ENCODE results near the gene RPS3A.
"Not testable (repeated sequence)": the region's sequence is repeated elsewhere in the genome, so short reads cannot be mapped to it uniquely, and the experiment has no call there.

Gene RPS3A

DNA sequence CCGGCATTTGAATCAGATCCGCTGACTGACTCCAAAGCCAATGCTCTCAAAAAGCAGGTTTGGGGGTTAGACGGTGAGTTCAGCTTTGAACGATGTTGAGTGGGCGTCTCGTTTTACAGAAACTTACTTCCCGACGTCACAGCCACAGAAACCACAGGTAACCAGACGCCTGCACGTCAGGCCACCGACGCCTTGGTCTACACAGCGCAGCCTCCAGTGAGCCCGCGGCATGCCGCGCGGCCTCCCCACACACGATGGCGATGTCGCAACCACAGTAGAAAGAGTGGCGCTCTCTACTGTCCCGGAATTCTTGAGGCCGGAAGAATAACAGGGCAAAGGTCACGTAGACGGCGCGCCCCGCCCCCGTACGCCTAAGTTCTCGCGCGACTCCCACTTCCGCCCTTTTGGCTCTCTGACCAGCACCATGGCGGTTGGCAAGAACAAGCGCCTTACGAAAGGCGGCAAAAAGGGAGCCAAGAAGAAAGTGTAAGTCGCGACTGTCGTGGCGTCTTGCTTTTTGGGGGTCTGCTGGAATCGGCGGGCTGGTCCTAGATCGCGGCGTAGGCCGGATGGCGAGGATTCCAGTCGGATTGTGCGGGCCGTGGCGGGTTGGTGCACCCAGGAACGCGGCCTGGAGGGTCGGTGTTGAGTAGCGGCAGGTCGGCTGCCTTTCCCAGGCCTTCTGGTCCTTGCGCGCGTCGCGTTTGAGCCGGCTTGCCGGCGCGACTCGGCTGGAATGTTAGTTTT is at the start of gene RPS3A:
RPS3A (plus strand) TSS at position 400 of the 747 bp plus-strand sequence; CDS start at position 425, 25 bp downstream.
- DNase-seq (ENCODE audit: low read depth), result peak; percentile 99
- peak within 1 kb of the TSS; percentile 98 for H3K4me3 ChIP-seq (ENCODE audit: low read length)

DNA sequence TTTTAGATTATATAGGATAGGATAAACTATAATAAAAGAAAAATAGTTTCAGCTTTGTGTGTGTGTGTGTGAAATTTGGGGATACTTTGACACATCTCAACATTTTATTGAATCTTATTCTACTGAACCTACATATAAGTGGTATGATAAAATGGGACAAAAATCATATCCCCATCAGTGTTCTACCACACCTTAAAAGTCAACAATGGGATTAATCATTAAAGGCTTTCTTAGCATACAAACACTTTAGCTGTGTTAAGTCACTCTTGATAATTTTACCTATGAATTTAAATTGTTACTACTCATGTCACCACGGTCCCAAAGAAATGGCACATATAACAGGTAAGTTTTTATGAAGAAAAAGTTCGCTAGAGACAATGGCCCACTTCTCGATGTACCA is 46.6 kb upstream of the RPS3A start:
- DNase-seq (ENCODE audit: low read depth), result peak; percentile 8
- TF ChIP-seq, protein P1, sequence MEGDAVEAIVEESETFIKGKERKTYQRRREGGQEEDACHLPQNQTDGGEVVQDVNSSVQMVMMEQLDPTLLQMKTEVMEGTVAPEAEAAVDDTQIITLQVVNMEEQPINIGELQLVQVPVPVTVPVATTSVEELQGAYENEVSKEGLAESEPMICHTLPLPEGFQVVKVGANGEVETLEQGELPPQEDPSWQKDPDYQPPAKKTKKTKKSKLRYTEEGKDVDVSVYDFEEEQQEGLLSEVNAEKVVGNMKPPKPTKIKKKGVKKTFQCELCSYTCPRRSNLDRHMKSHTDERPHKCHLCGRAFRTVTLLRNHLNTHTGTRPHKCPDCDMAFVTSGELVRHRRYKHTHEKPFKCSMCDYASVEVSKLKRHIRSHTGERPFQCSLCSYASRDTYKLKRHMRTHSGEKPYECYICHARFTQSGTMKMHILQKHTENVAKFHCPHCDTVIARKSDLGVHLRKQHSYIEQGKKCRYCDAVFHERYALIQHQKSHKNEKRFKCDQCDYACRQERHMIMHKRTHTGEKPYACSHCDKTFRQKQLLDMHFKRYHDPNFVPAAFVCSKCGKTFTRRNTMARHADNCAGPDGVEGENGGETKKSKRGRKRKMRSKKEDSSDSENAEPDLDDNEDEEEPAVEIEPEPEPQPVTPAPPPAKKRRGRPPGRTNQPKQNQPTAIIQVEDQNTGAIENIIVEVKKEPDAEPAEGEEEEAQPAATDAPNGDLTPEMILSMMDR (IDR thresholded peaks at IDR 0.05; ENCODE audit: insufficient read depth, low read depth, low read length, missing control alignments), result no peak
- no peak overlapping the region for H3K4me3 ChIP-seq (ENCODE audit: low read length)

More for the DNA sequence above, at the start of gene RPS3A:
- TF ChIP-seq, protein P1 (IDR thresholded peaks at IDR 0.05; ENCODE audit: insufficient read depth, low read depth, low read length, missing control alignments), result peak; percentile 85

DNA sequence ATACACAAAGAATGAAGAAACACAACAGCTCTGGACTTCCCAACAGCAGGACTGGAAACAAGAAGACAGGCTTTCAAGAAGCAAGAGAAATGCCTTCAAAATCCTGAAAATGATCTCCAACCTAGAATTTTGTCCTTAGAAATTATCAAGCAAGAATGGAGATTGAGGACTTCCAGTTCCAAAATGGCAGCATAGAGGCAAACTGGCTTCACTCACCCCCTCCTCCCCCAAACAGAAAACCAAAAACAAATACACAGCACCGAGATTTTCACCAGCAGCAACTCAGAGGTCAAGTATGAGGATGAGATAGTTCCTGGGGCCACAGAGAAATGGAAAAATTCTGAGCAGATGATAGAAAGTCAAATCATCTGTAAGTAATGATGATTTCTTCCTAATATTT is 43.9 kb upstream of the RPS3A start:
- H3K4me3 ChIP-seq (ENCODE audit: low read length), result no peak overlapping the region
- TF ChIP-seq, protein P1 (IDR thresholded peaks at IDR 0.05; ENCODE audit: insufficient read depth, low read depth, low read length, missing control alignments), result no peak
- no peak for DNase-seq (ENCODE audit: low read depth)

DNA sequence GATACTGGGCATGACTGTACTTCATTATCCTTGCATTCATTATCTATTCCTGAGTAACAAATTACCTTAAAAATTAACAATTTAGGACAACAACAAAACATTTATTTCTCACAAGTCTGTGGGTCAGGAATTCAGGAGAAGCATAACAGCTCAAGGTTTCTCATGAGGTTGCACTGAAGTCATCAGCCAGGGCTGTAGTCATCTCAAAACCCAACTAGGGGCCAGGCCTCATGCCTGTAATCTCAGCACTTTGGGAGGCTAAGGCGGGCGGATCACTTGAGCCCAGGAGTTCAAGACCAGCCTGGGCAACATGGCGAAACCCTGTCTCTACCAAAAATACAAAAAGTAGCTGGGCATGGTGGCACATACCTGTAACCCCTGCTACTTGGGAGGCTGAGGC is 36.3 kb upstream of the RPS3A start:
- H3K4me3 ChIP-seq (ENCODE audit: low read length); DNase-seq (ENCODE audit: low read depth): not testable (repeated sequence)

DNA sequence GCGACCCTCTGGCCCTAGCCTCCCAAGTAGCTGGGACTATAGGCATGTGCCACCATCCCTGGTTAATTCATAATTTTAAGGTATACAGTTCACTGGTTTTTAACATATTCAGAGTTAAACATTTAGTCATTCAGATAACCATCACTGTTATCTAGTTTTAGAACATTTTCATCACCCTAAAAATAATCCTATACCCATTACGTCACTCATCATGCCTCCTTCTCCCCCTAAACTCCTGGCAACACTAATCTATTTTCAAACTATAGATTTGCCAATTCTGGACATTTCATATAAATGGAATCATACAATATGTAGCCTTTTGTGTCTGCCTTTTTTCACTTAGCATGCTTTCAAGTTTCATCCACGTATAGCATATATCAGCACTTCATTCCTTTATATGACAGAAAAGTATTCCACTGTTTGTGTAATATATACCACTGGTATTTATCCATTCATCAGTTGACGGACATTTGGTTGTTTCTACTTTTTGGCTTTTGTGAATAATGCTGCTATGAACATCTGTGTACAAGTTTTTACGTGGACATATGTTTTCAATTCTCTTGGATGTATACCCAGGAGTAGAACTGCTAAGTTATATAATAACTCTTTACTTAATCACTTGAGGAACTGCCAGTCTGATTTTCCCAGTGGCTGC is 32.0 kb upstream of the RPS3A start:
- H3K4me3 ChIP-seq (ENCODE audit: low read length), result no peak overlapping the region
- TF ChIP-seq, protein P1 (IDR thresholded peaks at IDR 0.05; ENCODE audit: insufficient read depth, low read depth, low read length, missing control alignments), result no peak
- DNase-seq (ENCODE audit: low read depth), result no peak

DNA sequence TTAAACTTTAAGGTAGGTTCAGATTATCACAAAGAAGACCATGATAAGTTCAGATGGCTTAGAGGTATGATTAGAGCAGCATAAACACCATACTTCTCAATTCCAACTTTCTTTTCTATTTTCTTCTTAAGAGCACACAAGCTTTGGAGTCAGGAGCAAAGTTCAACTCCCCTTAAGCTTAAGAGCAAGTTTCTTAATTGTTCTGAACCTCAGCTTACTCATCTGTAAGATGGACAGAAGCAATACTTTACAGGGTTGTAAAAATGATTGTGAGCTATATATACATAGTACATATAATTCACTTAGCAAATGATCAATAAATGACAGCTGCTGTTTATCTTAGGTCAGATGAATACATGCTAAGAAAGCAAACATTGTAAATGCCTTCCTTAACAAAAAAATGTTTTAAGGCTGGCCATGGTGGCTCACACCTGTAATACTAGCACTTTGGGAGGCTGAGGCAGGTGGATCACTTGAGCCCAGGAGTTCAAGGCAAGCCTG is 25.0 kb upstream of the RPS3A start:
- TF ChIP-seq, protein P1 (IDR thresholded peaks at IDR 0.05; ENCODE audit: insufficient read depth, low read depth, low read length, missing control alignments), result no peak
- no peak for DNase-seq (ENCODE audit: low read depth)
- no peak overlapping the region for H3K4me3 ChIP-seq (ENCODE audit: low read length)

DNA sequence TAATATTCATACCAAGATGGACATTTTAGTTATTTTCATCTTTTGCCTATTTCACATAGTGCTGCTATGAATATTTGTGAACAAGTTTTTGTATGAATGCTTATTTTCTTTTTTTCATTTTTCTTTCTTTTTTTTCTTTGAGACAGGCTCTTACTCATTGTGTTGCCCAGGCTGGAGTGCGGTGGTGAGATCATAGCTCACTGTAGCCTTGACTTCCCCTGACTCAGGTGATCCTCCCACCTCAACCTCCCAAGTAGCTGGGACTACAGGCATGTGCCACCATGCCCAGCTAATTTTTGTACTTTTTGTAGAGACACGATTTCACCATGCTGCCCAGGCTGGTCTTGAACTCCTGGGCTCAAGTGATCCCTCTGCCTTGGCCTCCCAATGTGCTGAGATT is 21.4 kb upstream of the RPS3A start:
- H3K4me3 ChIP-seq (ENCODE audit: low read length), result not testable (repeated sequence)
- peak; percentile 91 for DNase-seq (ENCODE audit: low read depth)

DNA sequence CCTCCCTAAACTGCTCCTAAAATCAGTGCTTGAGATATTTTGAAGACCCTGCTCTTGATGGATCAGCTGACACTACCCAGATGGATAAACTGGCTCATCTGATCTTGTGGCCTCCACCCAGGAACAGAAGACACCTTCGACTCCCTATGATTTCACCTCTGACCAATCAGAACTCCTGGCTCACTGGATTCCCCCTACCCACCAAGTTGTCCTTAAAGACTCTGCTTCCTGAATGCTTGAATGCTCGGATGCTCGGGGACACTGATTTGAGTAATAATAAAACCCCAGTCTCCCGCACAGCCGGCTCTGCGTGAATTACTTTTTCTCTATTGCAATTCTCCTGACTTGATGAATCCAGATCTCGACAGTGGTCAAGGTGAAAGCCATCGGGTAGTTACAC is 12.0 kb upstream of the RPS3A start:
- no peak for DNase-seq (ENCODE audit: low read depth)
- no peak overlapping the region for H3K4me3 ChIP-seq (ENCODE audit: low read length)
- TF ChIP-seq, protein P1 (IDR thresholded peaks at IDR 0.05; ENCODE audit: insufficient read depth, low read depth, low read length, missing control alignments), result no peak
